Kidney capillary endothelial cell (primary cell): Measurements from ENCODE around the gene CLCA2.

Source experiments
- DNase-seq: peaks from one replicate; pipeline ENCODE4 v3.0.0-alpha.2; 2018; ENCODE audit warnings: low spot score

The CLCA2 gene

DNA sequence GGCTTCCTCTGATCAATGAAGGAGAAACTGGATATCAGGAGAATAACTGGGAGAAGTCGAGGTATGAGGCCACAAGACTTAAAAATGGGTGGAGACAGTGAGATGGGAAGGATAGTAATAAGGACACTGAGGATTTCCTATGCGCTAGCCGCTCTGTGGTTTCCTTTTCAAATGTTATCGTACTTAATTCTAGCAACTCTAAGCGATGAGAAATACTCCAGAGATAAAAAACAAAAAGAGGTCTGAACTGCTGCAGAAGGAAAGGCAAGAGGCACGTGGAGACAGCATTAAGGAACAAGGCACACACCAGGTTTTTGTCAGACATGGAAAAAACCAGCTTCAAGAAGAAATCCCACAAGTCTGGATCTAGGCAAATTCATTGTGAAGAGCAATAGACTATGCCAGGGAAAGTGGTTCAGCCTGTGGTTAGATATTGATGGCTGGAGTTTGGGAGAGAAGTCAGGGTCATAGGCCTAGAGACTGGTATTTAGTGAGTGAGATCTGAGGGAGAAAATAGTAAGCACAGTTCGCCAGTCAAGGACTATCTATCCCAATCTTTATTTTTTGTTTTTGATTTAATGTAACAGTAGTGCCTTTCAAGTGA, 5.3 kb downstream of the CLCA2 start:
- no peak for DNase-seq

DNA sequence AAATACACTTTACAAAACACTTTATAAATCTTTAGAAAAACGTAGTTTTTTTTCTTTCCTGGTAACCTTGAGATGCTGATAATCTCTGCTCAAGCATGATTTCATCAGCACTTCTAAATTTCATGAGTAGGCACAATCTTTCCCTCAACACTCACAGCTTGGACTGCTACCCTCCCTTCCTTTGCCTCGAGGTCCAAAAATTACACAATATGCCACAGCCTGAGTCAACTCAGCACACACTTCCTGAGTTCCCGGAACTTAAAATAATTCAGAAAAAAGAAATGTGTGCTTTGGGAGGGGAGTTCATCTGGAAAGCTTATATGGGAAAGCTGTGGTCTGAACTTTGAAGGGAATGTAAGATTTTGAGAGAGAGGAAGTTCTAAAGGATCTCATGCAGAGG, 5.9 kb downstream of the CLCA2 start:
- peak; percentile 90 for DNase-seq

DNA sequence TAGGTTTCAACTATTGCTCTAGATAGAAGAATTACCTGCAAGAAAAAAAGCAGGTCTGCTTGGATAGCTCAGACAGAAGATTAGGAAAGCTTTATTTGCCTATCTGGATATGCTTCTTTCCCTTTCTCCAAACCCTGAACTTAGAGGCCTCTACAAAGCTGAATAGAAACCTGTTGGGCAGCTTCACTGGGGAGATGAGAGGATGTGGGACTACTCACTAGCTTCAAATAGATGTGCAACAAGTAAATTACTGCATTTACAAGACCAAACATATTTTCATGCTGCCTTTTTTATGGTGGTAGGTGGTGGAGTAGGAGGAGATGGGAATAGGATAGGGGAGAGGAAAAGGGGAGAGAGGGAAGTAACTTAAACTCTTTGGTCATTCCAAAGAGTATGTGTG, 6.4 kb downstream of the CLCA2 start:
- no peak for DNase-seq

DNA sequence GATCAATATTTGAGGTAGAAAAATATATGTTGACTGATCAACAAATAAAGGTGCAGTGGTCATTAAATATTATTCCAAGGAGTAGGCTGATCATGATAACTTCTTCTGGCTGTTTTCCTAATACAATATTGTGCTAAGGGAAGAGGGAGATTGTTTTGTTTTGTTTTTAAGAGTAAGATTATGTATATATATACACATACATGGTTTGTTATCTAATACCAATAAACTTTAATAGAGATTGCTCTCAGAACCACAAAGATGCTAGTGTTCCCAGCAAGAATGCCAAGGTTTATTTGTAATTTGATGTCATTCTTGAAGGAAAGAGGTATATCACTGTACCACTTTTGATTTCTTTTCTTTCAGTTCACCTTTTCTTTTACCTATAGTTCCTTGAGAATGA, 10.1 kb downstream of the CLCA2 start:
- no peak for DNase-seq

DNA sequence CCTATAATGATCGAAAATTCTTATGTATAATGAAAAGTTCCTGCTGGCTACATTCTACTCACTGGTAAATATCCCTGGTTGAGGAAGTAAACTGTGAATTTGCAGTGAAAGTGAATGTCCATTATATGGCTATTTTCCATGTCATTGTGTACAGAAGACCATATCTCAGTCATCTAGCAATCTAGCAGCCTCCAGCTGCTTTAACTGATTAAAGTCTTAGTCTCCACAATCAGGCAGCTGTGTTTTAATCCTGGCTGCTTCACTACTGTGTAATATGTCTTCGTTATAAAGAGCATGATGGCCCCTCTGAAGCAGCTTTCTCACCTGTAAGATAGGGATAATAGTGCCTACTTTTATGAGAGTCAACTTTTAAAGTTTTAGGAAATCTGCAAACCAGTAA, 11.4 kb downstream of the CLCA2 start:
- DNase-seq: no peak

DNA sequence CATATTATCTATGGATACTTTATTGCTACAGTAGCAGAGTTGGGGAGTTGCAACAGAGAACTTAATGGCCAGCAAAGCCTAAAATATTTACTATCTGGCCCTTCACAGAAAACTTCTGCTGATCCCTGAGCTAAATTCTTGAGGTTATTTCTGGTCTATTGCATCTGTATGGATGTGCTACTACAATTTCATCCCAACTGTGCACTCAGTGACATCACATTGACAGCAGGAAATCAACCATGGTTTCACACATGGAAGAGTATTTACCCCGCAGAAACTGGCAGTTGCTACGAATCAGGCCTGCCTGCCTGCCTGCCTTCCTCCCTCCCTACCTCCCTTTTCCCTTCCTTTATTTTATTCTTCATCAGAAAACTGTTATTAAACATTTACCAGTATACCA, 12.1 kb downstream of the CLCA2 start:
- DNase-seq: no peak

DNA sequence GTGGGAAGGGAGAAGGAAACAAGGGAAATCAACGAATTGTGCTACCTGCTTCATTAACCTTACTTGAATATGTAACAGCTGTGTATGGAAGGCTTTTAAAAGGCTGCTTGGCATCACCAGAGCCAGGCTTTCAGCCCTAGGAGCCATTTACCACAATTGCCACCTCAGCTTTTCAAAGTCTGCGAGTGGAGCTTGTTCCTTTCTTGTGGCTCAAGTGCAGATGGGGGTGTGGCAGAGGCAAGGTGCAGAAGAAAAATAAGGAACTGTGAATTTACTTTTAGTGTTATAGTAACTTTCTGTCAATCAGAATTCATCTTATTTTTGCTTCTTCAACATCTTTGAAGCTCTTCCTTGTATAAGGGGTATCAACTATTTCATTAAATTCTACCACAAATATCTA, 17.6 kb downstream of the CLCA2 start:
- no peak for DNase-seq

DNA sequence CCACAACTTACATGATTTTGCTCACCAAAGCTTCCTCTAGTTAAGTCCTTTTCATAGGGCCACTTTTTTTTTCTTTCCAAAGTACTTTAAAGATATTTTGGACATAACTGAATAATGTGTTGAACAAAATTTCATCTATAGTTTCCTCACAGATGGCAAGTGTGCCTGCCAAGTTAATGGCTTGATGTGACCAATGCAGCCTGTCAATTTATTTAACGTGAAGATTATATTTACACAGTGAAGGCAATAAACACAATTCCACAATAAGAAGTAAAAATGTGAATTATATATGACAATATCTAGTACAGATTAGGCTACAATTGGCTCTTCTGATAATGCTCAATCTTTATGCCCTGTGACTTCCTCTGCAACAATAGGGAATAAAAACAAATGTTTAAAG, 18.0 kb downstream of the CLCA2 start:
- no peak for DNase-seq

DNA sequence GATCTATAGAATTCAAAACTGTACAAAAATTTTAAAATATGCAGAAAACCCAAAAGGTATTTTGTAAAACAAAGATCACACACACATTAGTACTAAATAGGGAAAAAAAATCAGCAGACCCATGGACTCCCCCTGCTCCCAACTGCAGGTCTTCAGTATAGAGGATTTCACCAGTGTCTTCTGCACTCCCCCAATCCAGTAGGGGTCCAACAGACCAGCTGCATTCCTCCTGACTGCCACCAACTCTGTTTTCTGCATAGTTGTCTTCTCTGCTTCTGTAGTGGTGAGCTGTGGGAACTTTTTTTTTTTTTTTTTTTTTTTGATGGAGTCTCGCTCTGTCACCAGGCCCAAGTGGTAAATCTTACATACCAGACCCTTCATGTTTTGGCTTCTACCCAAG, 21.9 kb downstream of the CLCA2 start:
- no peak for DNase-seq

DNA sequence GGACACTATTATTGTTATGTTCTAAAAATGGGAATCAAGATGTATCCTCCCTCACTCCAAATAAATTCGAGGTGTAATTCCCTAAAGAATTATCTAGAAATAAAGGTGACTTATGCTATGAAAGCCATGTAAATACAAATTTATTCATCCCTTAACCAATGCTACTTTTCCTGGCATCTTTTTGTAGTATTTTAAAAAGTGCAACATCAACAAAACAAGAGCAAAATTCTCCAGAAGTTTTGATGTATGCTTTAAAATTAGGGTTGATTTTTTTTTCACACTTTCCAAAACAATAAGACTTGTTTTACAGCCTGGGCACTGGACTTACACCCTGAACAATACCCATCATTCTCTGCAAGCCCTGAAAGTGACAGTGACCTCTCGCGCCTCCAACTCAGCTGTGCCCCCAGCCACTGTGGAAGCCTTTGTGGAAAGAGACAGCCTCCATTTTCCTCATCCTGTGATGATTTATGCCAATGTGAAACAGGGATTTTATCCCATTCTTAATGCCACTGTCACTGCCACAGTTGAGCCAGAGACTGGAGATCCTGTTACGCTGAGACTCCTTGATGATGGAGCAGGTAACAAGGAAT, 23.3 kb downstream of the CLCA2 start:
- DNase-seq: no peak

DNA sequence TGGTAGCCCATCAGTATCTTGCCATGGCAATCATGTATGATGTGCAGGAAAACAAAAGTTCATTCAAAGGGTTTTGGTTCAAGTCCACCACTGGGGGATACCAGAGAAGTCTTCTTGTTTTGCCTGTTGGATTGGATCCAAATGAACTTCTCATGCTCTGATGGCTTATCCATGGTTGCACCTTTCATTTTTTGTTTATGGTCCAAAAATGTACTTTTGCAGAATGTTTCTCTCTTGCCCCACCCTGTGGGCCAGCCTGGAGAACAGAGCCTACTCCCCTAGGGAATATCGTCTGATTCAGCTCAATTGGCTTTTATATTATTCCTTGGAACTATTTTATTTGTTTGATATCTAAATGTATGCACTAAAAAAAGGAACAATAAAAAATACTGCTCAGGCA, 24.7 kb downstream of the CLCA2 start:
- no peak for DNase-seq

DNA sequence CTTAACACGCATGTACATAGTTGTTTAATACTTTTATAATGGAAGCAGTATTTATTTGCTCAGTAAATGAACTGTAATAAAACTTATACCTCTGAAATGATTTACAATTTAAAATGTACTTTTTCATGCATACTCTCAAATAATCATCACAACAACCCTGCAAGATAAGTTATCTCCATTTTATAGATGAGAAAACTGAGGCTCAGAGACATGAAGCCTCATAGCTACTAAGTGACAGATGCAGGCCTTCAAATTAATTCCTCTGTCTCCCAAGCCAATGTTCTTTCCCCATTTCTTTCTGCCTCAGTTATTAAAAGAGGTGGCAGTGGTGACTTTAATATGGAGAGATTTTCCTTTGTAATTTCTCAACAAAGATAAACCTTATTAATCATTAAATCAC, 25.1 kb downstream of the CLCA2 start:
- DNase-seq: no peak

DNA sequence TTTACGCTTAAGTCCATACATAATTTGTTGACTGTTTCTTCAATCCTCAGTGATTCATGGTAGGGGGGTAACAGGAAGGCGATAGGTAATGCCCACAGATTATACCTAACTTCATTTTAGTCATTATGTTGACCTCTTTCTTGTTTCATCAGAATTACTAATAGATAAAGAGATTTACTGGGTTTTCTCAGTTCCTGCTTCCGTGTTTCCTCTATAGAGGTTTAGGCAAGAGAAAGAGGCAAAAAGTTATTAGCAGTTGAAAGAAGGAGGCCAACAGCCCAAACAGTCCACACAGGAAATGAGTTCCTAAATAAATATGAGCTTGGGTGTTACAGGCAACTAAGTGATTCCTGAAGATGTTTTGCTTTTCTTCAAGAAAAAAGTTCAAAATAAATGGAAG, 26.9 kb downstream of the CLCA2 start:
- DNase-seq: no peak

DNA sequence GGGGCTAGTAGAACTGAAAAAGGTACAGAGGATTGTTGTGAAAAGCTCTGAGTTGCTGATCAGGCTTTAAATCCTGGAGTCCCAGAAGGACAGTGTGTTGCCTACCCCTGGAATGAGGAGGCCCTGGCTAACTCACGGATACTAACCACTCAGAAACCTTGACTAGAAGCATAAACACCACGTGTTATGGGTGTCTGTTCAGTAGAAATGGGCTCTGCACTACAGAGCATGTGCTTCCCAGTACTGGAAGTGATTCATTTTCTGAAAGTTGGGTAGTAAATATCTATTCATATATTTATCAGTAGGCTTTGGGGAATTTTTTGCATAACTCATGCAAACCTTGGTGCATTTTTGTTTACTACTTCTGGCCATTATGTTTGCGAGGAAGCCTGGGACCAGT, 29.7 kb downstream of the CLCA2 start:
- DNase-seq: no peak

DNA sequence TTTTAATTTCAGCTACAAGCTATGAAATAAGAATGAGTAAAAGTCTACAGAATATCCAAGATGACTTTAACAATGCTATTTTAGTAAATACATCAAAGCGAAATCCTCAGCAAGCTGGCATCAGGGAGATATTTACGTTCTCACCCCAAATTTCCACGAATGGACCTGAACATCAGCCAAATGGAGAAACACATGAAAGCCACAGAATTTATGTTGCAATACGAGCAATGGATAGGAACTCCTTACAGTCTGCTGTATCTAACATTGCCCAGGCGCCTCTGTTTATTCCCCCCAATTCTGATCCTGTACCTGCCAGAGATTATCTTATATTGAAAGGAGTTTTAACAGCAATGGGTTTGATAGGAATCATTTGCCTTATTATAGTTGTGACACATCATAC, 31.1 kb downstream of the CLCA2 start:
- DNase-seq: no peak

DNA sequence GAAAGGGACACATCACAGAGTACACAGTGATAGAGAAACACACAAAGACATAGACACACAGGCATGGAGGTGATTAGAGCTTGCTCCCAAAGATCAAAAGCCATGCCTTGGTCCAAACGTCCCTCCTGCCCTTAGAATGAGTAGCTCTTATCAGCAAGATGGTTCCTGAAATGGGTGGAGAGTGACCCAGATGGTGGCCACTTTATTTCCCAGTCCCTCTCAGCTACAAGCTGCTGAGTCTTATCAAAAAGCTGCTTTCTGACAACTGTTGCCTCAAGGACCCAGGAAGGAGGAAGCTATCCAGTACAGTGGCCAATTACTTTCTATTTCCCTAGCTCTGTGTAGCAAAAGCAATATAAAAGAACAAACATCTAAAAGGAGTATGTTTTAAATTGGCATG, 37.0 kb downstream of the CLCA2 start:
- DNase-seq: no peak

DNA sequence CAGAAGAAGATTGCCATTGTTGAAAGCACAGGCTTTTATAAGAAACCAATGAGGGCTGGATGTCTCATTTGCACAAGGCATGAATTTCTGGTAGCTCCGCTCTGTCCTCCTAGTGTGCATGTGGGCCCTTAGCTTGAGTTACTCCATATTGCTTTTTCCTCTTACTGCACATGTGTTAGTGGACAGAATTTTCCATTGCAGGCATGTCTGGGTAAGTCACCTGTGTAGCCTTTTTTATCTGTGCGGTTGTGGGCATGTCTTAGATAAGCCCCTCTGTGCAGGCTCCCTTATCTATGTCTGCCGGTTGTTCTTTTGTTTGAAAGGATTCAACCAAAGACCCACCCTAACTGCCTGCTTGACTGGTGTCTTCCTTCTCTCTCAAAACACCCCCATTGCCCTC, 37.5 kb downstream of the CLCA2 start:
- no peak for DNase-seq

DNA sequence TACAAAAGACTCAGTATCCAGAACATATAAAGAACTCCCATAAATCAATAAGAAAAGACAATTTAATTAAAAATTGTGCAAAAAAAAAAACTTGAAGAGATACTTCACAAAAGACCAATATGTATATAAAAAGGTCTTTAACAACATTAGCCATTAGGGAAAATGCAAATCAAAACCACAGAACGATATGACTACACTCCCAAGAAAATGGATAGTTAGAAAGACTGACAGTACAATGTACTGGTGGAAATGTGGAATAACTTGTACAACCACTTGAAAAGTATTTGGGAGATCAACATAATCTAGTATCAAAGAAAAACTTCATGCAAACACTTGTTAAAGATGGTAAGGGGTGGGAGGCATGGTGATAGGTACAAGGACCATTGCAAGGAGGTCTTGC, 40.8 kb downstream of the CLCA2 start:
- DNase-seq: no peak

DNA sequence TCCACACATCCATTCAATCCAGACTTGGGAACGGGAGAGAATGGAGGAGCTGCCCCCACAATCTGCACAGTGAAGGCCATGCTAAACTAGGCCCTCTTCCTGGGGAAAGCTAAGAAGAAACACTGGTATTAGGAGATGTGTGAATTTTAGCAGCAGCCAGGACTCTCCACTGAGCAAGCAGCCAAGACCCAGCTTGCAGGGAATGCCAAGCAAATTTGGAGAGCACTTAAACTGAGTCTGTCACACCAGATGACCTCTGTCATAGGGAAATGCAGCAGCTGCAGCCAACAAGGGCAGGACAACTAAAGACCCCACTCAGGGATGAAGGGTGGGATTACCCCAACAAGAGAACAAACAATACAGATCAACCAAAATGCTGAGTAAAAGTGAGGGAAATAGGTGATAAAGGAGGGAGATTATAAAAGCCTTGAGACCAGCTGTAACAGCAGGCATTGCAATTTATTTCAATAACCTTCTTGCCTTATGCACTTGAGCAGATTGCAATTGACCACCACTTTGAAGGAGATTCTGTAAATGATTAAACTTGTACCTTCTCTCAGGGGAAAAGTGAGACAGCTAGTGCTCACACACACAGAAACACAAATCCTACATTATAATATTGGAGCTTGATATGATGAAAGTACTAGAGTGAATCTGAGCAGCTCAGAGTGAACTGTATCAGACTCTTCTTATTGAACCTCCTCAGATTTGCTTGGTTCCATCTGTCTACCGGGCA, 42.3 kb downstream of the CLCA2 start:
- DNase-seq: no peak

DNA sequence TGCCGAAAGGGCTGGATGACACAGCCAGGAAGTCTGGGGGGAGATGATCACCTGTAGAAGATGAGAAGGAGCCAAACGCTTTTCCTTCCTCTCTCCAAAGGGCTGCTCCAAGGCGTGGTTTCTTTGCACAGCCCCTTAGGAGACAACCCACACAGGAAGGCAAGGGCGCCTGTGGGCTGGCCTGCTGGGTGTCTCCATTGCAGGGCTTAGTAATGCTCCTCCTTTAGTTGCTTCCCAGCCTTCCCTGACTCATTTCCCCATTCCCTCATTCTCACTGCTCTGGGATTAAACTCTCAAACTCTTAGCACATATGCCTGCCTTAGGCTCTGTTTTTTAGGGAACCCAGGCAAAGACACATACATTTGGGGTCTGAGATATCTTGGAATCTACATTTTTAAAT, 43.0 kb downstream of the CLCA2 start:
- DNase-seq: no peak

DNA sequence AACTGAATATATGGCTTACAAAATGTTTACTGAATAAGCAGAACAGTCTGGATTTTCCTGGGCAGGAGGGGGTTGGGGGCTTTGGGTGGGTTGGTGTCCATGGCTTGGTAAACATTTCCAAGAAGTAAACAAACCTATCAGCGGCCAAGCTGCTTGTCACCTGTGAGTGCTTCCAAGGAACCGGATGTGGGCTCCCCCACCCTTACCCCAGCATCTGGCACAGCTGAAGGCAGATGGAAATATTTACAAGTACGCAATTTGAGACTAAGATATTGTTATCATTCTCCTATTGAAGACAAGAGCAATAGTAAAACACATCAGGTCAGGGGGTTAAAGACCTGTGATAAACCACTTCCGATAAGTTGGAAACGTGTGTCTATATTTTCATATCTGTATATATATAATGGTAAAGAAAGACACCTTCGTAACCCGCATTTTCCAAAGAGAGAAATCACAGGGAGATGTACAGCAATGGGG, 44.6 kb downstream of the CLCA2 start, which contains the start of gene CLCA1:
TSS of gene CLCA1 (plus strand) at position 427 of the 477 bp plus-strand sequence. CDS start at position 472, 45 bp downstream.
- no peak for DNase-seq

DNA sequence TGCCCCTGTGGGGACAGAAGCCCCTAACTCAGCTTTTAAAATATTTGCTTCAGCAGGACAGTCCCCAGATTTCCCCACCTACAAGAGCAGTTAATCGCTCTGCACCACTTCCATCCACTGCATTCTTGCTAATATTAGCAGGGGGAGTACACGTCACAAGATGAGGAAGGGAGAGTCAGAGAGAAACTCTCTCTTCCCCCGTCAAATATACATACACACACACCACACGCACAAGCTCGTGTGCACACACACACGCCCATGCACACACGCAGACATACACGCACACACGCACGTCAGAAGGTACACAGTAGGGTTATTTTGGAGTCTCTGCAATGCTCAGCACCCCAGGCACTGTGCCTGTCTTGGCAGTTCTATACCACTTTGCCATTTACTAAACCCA, 46.9 kb downstream of the CLCA2 start:
- no peak for DNase-seq

DNA sequence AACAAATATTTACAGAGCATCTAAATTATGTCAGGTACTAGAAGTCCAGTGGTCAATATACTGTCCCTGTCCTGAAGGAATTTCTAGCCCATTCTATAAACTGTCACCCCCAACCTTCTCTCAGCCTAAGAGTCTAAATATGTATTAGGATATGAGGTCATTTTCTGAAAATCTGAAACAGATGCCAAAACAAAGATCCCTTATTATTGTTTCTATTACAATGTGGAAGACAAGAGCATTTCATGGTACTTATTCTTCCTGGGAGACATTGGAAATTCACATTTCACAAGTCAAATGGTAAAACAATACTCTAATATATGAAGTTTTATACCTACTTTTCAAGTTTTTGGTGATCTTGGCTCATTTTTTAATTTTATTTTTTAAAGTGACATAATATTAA, 47.3 kb downstream of the CLCA2 start:
- DNase-seq: no peak

DNA sequence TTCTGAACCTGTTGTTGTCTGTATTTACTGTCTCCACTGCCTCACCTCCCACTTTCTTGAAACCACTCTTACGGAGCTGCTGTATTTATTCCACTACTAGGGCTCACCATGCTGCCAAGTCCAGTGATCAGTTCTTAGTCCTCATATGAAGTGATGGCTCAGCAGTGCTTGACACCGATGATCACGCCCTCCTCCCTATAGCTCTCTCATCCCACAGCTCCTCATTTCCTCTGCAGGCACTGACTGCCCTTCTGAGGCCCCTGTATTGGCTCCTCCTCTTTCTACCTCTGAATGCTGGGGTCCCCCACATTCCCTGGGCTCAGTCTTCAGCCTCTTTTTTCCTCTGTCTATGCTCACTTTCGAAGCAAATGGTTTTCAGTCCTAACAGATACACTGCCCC, 48.2 kb downstream of the CLCA2 start:
- no peak for DNase-seq
